ENCODE data around the gene ZCCHC24. TPM values are rescaled to one million over a fixed set of nuclear protein-coding genes. Genes with fewer than 3 reads are reported as not detected.

ZCCHC24 gene
- total and polyA plus RNA-seq, 2 donors (not counting 3 experiments of a cell fraction or from before 2014, with no cell fraction given), result 5.2 to 8.4 TPM

DNA sequence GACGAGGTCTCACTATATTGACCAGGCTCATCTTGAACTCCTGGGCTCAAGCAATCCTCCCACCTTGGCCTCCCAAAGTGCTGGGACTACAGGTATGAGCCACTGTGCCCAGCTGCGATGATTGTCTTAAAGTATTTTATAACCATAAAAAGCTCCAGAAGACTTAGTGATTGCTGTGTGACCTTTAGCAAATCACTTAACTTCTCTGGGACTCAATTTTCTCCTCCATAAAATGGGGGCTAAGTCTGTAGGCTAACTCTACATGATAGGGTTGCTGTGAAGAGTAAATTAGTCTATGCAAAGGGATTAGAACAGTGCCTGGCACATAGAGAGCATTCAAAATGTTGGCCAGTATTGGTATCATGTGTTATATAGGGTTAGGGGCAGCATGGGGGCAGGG lies 55.4 kb downstream of the ZCCHC24 start:
- ChIA-PET POLR2A (no interaction called here), CTCF (interaction anchor here (1.4 to 2.3 kb wide), 5 partner anchors 11 to 98 kb away, joined by 4 to 16 read pairs (median 7); no protein-coding TSS in a partner anchor)
- no peak overlapping the region for H3K4me3 ChIP-seq (replicated peaks in 1 of 3; ENCODE audit: insufficient read depth in 1 of 3, low read depth in 1 of 3, low read length in 3 of 3)
- dilution Hi-C loops (cut with MboI; ENCODE audit: extremely low pct_ligation_motif_present, low sequenced_read_pairs), result no loop called here
- H3K4me1 ChIP-seq (ENCODE audit: control insufficient read depth, extremely low read depth, insufficient read depth, low read length), result no peaks in the 10 kb centered on the region
- DNase-seq (ENCODE audit: low read depth, low spot score) (no peak), FAIRE-seq (no peak)
- no peaks in the 10 kb centered on the region for H3K9me3 ChIP-seq (replicated peaks; ENCODE audit: control insufficient read depth, insufficient read depth, low read length)
- H3K27me3 ChIP-seq (ENCODE audit: control insufficient read depth in 2 of 2, insufficient read depth in 2 of 2, low read length in 2 of 2), result no peaks in the 10 kb centered on the region
- H3K4me2 ChIP-seq (ENCODE audit: insufficient read depth, low read length), result no peak overlapping the region
- H3K9me1 ChIP-seq (replicated peaks; ENCODE audit: control insufficient read depth, extremely low read depth, insufficient read depth, low read length), result no peaks in the 10 kb centered on the region
- BruUV-seq (replicated peaks), result no TSS peak
- no peak for TF ChIP-seq JUN (IDR thresholded peaks at IDR 0.05; ENCODE audit: borderline replicate concordance, insufficient read depth, insufficient read length, low read depth)
- no peak for TF ChIP-seq MYC (IDR thresholded peaks at IDR 0.05; ENCODE audit: low read depth, low read length)
- no peak for TF ChIP-seq FOS (IDR thresholded peaks at IDR 0.05; ENCODE audit: borderline replicate concordance, insufficient read depth, low read length)
- TF ChIP-seq EZH2 (IDR thresholded peaks at IDR 0.05; ENCODE audit: borderline replicate concordance, low read depth, low read length, severe bottlenecking), result no peak
- TF ChIP-seq POLR2AphosphoS5 (IDR thresholded peaks at IDR 0.05; ENCODE audit: insufficient read depth, low read depth, low read length), result no peak
- TF ChIP-seq, protein P1, sequence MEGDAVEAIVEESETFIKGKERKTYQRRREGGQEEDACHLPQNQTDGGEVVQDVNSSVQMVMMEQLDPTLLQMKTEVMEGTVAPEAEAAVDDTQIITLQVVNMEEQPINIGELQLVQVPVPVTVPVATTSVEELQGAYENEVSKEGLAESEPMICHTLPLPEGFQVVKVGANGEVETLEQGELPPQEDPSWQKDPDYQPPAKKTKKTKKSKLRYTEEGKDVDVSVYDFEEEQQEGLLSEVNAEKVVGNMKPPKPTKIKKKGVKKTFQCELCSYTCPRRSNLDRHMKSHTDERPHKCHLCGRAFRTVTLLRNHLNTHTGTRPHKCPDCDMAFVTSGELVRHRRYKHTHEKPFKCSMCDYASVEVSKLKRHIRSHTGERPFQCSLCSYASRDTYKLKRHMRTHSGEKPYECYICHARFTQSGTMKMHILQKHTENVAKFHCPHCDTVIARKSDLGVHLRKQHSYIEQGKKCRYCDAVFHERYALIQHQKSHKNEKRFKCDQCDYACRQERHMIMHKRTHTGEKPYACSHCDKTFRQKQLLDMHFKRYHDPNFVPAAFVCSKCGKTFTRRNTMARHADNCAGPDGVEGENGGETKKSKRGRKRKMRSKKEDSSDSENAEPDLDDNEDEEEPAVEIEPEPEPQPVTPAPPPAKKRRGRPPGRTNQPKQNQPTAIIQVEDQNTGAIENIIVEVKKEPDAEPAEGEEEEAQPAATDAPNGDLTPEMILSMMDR (IDR thresholded peaks at IDR 0.05; ENCODE audit: extremely low read depth in 1 of 2, insufficient read depth in 1 of 2, low read depth in 1 of 2, low read length in 2 of 2), result no peak
- TF ChIP-seq POLR2A (IDR thresholded peaks at IDR 0.05; ENCODE audit: low read depth, low read length), result no peak
- no peak for TF ChIP-seq GATA2 (IDR thresholded peaks at IDR 0.05; ENCODE audit: insufficient read depth, insufficient read length, low read depth, low read length)
- TF ChIP-seq MAX (IDR thresholded peaks at IDR 0.05; ENCODE audit: insufficient read depth, insufficient read length), result no peak
- no peak overlapping the region for H3K9ac ChIP-seq (replicated peaks; ENCODE audit: extremely low read depth, insufficient read depth, low read length)
- no peaks in the 10 kb centered on the region for H4K20me1 ChIP-seq (replicated peaks; ENCODE audit: control insufficient read depth, extremely low read depth, insufficient read depth, low read length)
- no peak overlapping the region for H2AFZ ChIP-seq (ENCODE audit: low read depth, low read length)
- intact Hi-C loops (cut with micrococcal nuclease), result no loop called here
- no peaks in the 10 kb centered on the region for H3K79me2 ChIP-seq (ENCODE audit: control insufficient read depth, insufficient read depth, low read length)
- H3K27ac ChIP-seq (ENCODE audit: insufficient read depth, low read depth, low read length), result no peak overlapping the region
- H3K36me3 ChIP-seq (ENCODE audit: control insufficient read depth in 2 of 2, extremely low read depth in 1 of 2, insufficient read depth in 2 of 2, low read length in 2 of 2), result no peaks in the 10 kb centered on the region

All from endothelial cell of umbilical vein (primary cell).